Uterus (tissue), 4 donors: ENCODE data around the gene CACNA1B. TPM values are rescaled to one million over a fixed set of nuclear protein-coding genes. Genes with fewer than 3 reads are reported as not detected.

ENCODE experiments used
- DNase-seq, 2 donors: peaks; one replicate each; pipeline ENCODE4 v3.0.0-alpha.2; 2019 to 2020
- H3K27ac ChIP-seq, 2 donors: fragments of 200-600 bp; sonication (generic); 1 replicate in 1 of 2; 2 replicates in 1 of 2; pipeline ENCODE4 v1.5.1; 2016 to 2018
- H3K27me3 ChIP-seq, 2 donors: fragments of 200-600 bp; sonication (generic); one replicate each; pipeline ENCODE4 v1.5.1; 2018 to 2019; ENCODE audit warnings: control low read depth in 1 of 2
- H3K36me3 ChIP-seq, 2 donors: fragments of 200-600 bp; sonication (generic); one replicate each; pipeline ENCODE4 v1.5.1; 2019; ENCODE audit warnings: control low read depth in 1 of 2
- H3K4me1 ChIP-seq, 2 donors: fragments of 200-600 bp; sonication (generic); one replicate each; pipeline ENCODE4 v1.5.1; 2018 to 2019; ENCODE audit warnings: control low read depth in 1 of 2
- H3K4me3 ChIP-seq, 2 donors: fragments of 200-600 bp; sonication (generic); 1 replicate in 1 of 2; 2 replicates in 1 of 2; pipeline ENCODE4 v1.5.1; 2018 to 2019; ENCODE audit warnings: mild to moderate bottlenecking in 1 of 2
- H3K9me3 ChIP-seq, 2 donors: fragments of 200-600 bp; sonication (generic); one replicate each; pipeline ENCODE4 v1.5.1; 2019; ENCODE audit warnings: control low read depth in 1 of 2
- POLR2A ChIP-seq, 2 donors: fragments of 450-650 bp; IDR thresholded peaks; one replicate each; pipeline ENCODE4 v1.6.1; 2016; ENCODE audit warnings: antibody characterized with exemption in 2 of 2, mild to moderate bottlenecking in 1 of 2, moderate library complexity in 1 of 2
- intact Hi-C: fragments of 100-400 bp; cut with DNase I; formaldehyde crosslinking; loops from one replicate; pipeline ENCODE4 v1.15.1; 2023; ENCODE audit warnings: low total_unique reads
- total RNA-seq, 4 donors: library from RNA; depleted of rRNA in 3 of 4; stranded (reverse); fragments of >200 nt in 3 of 4; gene quantifications; one replicate each; pipeline versions ENCODE4 v1.1.0 to v1.2.4, GENCODE V29; 2014 to 2023
- TF ChIP-seq, protein P1 (sequence below), 4 experiments: fragments of 200-600 bp in 2 of 4; fragments of 450-650 bp in 2 of 4; sonication (generic) in 2 of 4; IDR thresholded peaks; one replicate each; pipeline ENCODE4 v1.5.1; 2016 to 2019; ENCODE audit warnings: antibody characterized with exemption in 4 of 4, mild to moderate bottlenecking in 2 of 4, moderate library complexity in 1 of 4
- donor health status: DM: yes; HTN: yes; CAD: no.

The CACNA1B gene
- total RNA-seq, 4 donors from 2014 or later, result 0.12 to 0.97 TPM; not detected in 2

GRCh38 chr9:138071731-138072130 is 194.1 kb downstream of the CACNA1B start:
- TF ChIP-seq POLR2A (IDR thresholded peaks at IDR 0.05), result no peak
- TF ChIP-seq, protein P1, sequence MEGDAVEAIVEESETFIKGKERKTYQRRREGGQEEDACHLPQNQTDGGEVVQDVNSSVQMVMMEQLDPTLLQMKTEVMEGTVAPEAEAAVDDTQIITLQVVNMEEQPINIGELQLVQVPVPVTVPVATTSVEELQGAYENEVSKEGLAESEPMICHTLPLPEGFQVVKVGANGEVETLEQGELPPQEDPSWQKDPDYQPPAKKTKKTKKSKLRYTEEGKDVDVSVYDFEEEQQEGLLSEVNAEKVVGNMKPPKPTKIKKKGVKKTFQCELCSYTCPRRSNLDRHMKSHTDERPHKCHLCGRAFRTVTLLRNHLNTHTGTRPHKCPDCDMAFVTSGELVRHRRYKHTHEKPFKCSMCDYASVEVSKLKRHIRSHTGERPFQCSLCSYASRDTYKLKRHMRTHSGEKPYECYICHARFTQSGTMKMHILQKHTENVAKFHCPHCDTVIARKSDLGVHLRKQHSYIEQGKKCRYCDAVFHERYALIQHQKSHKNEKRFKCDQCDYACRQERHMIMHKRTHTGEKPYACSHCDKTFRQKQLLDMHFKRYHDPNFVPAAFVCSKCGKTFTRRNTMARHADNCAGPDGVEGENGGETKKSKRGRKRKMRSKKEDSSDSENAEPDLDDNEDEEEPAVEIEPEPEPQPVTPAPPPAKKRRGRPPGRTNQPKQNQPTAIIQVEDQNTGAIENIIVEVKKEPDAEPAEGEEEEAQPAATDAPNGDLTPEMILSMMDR (IDR thresholded peaks at IDR 0.05), result no peak
- no peaks in the 10 kb centered on the region for H3K9me3 ChIP-seq
- no peak overlapping the region for H3K4me3 ChIP-seq
- peak in 1 of 2 donors; percentile 3 for DNase-seq
- no peak overlapping the region for H3K27ac ChIP-seq
- no peaks in the 10 kb centered on the region for H3K27me3 ChIP-seq
- intact Hi-C loops, result no loop called here
- H3K4me1 ChIP-seq, result no peaks in the 10 kb centered on the region
- H3K36me3 ChIP-seq, result no peaks in the 10 kb centered on the region

DNA sequence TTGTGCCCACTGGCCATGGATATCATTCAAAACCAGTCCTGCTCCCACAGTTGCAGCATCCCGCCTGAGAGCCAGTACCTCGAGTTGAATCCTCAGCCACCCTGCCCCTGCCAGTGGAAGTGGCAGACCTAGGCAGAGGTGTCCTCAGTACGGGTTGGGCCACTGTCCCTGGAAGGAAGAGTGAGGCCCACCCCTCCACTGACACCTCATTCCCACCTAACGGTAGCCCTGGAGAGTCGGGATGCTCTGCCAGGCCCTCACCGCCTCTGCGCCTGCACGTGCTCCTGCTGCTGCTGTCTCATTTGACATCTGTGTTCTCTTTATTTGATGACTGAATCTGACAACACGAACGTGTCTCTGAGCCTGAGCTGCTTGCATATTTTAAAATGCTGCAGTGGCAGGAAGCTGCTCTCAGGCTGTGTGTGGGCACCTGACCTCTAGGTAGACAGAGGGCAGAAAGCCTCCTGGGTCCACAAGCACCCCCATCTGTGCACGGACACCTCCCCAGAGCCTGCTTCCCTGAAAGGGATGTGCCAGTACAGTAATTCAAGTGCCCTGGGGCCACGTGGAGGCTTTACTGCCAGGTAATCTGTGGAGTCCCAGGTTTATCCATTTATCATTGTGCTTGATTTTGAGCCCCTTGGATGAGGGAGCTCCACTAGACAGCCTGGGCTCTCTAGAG is 194.7 kb downstream of the CACNA1B start:
- peak in 1 of 2 donors; percentile 4 for DNase-seq
- no peaks in the 10 kb centered on the region for H3K4me1 ChIP-seq
- intact Hi-C loops, result no loop called here
- no peaks in the 10 kb centered on the region for H3K36me3 ChIP-seq
- H3K27ac ChIP-seq, result no peak overlapping the region
- H3K9me3 ChIP-seq, result no peaks in the 10 kb centered on the region
- H3K4me3 ChIP-seq, result no peak overlapping the region
- TF ChIP-seq POLR2A (IDR thresholded peaks at IDR 0.05), result no peak
- TF ChIP-seq, protein P1 (IDR thresholded peaks at IDR 0.05), result no peak
- H3K27me3 ChIP-seq, result no peaks in the 10 kb centered on the region

DNA sequence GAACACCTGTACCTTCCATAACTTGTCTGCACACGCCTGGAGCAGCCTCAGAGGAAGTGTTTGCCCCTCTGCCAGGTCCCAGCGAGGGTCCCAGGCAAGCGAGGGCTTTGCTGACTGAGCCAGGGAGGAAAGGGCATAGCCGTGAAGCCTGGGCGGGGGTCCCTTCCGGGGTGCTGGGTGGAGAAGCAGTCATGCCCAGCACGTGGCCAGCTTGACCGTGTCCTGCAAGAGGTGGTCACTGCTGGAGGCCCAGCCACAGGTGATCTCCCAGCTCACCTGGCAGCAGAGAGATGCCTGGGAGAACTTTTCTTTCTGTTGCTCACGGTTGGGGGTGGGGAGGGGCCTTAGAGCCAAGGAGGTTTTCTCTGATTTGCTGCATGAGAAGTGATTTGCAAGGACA is 195.3 kb downstream of the CACNA1B start:
- DNase-seq, result peak in 1 of 2 donors; percentile 3
- H3K9me3 ChIP-seq, result no peaks in the 10 kb centered on the region

DNA sequence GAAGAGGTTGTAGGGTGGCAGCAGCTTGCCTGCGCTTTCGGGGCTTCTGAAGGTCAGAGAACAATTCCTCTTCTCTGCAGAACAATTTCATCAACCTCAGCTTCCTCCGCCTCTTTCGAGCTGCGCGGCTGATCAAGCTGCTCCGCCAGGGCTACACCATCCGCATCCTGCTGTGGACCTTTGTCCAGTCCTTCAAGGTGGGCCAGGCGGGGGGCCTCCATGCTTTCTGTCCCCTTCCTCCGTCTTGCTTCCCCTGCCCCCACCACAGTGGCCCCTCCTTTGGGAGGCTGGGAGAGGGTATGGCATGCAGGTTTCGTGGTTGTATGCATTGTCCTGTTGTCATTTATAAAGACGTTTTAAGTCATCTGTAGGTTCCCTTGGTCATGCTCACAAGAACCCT is 195.8 kb downstream of the CACNA1B start:
- Histone ChIP-seq H3K27me3 (no peaks in the 10 kb centered on the region), H3K36me3 (no peaks in the 10 kb centered on the region), H3K27ac (no peak overlapping the region), H3K4me3 (no peak overlapping the region), H3K9me3 (no peaks in the 10 kb centered on the region), H3K4me1 (no peaks in the 10 kb centered on the region)
- DNase-seq, result peak in 1 of 2 donors; percentile 5
- TF ChIP-seq, protein P1 (IDR thresholded peaks at IDR 0.05), result no peak
- TF ChIP-seq POLR2A (IDR thresholded peaks at IDR 0.05), result no peak
- intact Hi-C loops, result no loop called here

More for the DNA sequence above, 195.3 kb downstream of the CACNA1B start:
- intact Hi-C loops, result no loop called here
- H3K27me3 ChIP-seq, result no peaks in the 10 kb centered on the region
- H3K27ac ChIP-seq, result no peak overlapping the region
- H3K36me3 ChIP-seq, result no peaks in the 10 kb centered on the region
- TF ChIP-seq, protein P1 (IDR thresholded peaks at IDR 0.05), result no peak
- no peak for TF ChIP-seq POLR2A (IDR thresholded peaks at IDR 0.05)
- no peaks in the 10 kb centered on the region for H3K4me1 ChIP-seq
- no peak overlapping the region for H3K4me3 ChIP-seq

GRCh38 chr9:138073808-138074207 is 196.2 kb downstream of the CACNA1B start:
- Histone ChIP-seq H3K27me3 (no peaks in the 10 kb centered on the region), H3K9me3 (no peaks in the 10 kb centered on the region), H3K4me1 (no peaks in the 10 kb centered on the region), H3K27ac (no peak overlapping the region), H3K4me3 (no peak overlapping the region), H3K36me3 (no peaks in the 10 kb centered on the region)
- TF ChIP-seq, protein P1 (IDR thresholded peaks at IDR 0.05), result no peak
- TF ChIP-seq POLR2A (IDR thresholded peaks at IDR 0.05), result no peak
- intact Hi-C loops, result no loop called here
- peak in 1 of 2 donors; percentile 5 for DNase-seq
